Ecto neural progenitor cell (in vitro differentiated cells): ENCODE data around the gene TLL1.

Experiments
- DNase-seq: peaks from one replicate; pipeline ENCODE4 v3.0.0-alpha.2; 2018; ENCODE audit warnings: low spot score

TLL1 gene

GRCh38 chr4:165894159-165894558 lies 21.1 kb downstream of the TLL1 start:
- no peak for DNase-seq

GRCh38 chr4:165905405-165906027 lies 32.5 kb downstream of the TLL1 start:
- no peak for DNase-seq

DNA sequence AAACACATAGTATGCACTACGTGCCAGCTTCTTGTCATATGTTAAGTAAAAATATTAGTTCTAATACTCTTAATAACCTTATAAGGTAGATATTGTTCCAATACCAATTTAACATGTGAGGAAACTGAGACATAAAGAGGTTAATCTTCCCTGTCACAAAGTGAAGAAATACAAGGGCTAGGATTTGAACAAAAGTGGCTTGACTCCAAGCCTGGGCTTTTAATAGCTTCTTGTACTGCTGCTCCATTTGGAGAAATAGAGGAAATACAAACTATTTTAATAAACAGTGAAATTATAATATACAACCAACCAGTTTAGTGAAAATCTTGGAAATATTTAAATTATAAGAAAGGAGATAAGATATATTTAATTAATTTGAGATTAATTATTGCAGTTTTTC lies 33.2 kb downstream of the TLL1 start:
- no peak for DNase-seq

GRCh38 chr4:165909947-165910346 lies 36.9 kb downstream of the TLL1 start:
- no peak for DNase-seq

GRCh38 chr4:165915215-165915614 lies 42.2 kb downstream of the TLL1 start:
- no peak for DNase-seq

DNA sequence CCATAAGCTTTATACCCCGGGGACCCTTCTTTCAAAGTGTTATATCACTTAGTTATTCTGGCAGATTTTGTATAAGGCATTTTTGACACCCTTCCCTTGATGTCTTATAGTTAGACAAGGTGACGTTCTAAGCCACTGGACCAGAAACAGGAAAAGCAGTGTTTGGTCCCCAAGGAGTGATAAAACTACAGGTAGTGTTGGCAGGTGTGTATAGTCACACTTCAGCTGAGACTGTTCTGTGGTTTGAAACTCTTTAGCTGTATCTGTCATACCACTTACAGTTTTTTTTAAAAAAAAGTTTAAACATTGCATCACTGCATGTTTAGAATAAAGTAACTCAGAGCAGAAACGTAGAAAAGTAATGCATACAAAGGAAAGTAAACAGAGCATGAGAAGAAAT lies 48.5 kb downstream of the TLL1 start:
- no peak for DNase-seq

DNA sequence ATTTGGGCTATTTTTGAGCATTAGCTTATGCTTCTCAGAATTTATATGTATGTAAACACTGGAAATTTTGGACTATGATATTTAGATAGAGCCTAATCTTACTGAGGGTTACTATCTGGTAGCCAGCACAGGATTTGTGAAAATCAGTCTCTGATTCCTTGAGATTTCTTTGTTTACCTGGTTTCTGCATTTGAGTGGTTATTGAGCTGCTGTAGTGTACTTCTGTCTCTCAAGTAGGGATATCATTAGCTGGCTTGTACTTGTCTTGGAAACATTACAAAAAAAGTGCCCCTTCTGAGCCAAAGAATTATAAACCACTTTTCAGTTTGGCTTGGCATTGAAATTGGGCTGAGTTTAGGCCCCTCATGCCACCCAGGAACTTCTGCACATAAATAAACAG lies 49.7 kb downstream of the TLL1 start:
- no peak for DNase-seq

GRCh38 chr4:165926307-165926706 lies 53.3 kb downstream of the TLL1 start:
- DNase-seq: no peak

DNA sequence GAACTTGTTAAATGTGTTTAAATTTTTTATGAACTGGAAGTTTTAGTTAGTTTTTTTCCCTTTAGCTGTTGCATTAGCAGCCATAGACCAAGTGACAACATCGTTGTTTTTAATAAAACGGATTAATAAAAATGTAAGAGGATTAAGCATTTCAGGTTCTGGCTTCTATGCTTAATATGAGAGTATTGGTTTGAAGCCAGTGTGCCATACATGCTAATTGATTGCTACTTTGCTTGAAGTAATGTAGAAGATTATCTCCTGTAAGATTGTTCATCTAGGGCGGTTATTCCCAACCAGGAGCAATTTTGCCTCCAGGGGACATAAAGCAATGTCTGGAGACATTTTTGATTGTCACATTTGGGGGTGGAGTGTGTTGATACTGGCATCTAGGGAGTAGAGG lies 54.3 kb downstream of the TLL1 start:
- no peak for DNase-seq

DNA sequence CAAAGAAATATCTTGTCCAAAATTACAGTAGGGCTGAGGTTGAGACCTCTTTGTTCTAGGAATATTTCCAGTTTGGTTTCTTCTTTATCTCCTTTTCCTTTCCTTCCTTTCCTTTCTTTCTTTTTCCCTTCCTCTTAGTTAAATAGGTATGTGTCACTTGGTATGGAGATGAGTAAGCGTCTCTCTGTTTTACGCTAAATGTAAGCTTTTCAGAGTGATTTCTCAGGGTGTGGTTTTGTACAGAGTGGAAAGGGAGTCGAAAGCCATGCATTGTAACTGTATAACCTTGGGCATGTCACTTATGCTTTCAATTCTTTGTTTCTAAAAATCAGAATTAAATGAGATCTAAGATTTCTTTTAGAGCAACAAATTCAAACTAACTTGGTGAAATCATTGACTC lies 54.8 kb downstream of the TLL1 start:
- no peak for DNase-seq

DNA sequence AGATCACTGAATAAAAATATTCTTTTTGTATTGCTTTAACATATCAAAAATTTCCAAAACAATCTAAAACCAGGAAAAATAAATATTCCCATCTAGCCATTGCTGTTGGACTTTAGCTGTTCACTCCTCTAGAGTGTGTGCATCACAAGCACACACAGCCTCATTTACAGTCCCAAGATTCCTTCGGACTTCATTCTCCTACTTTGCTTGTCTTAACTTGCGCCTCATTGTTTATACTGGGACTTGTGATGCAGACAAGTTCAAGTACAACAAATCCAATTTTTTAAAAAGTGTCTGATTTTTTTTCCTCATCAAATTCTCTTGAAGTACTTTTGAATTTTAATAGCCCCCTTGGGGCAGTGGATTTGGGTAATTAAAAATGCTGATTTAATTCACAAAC lies 55.6 kb downstream of the TLL1 start:
- no peak for DNase-seq

DNA sequence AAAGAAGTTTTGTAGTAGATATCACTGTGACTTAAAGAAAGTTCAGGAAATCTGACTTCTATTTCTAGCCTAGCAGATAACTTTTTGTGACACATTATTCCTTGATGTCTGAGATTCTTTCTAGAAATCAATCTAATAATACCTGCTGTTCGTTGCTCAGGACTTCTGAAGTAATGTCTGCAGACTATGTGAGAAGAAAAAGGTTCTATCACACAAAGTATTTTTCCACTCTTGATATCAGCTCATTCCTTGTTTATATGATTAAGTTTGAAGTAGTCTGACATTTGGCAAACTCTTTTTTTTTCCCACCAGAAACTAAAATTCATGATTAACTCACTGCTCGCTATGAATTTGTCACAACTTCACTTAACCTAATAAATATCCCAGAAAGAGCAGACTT lies 56.6 kb downstream of the TLL1 start:
- DNase-seq: no peak

- no peak for DNase-seq
These were observed 58.7 kb downstream of the TLL1 start for GRCh38 chr4:165931741-165932140.

DNA sequence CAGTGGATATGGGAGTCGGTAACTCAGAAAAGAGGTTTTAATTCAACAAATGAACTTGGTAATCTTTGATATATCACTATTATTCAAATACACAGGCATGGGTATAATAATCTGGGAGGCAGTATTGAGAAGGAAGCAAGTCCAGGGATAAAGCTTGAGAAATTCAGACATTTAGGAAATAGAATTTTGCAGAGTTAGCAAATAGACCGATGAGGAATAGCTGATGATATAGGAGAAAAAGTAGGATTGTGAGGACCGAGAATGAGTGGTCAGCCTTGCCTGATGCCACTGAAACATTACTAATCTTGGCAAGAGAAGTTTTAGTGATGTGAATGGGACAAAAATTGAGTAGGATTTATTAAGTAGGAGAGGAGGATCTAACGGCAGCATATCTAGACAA lies 71.9 kb downstream of the TLL1 start:
- no peak for DNase-seq

DNA sequence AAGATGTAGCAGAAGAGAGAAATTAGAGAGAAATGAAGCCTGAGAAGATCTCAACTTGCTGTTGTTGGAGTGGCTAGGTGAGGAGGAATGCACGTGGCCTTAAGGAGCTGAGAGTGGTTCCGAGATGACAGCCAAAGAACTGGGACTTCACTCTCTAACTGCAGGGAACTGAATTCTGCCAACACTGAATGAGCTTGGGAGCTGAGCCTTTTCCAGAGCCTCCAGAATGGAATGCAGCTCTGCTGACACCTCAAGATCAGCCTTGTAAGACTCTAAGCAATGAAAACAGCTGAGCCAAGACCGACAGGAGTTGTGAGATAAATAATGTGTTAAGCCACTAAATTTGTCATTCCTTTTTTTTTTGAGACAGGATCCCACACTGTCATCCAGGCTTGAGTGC lies 73.0 kb downstream of the TLL1 start:
- DNase-seq: no peak

DNA sequence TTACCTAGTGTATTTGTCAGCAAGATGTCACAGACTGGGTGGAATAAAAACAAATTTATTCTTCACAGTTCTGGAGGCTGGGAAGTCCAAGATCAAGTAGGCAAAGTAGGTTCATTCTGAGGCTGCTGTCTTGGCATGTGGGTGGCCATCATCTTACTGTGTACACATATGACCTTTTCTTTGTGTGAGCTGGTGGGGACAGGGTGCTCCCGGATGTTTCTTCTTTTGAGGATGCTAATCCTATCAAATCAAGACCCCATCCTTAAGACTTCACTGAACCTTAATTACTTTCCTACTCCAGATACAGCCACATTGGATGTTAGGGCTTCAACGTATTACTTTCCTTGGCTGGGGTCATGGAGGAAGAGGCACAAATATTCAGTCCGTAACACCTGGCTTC lies 74.0 kb downstream of the TLL1 start:
- no peak for DNase-seq

DNA sequence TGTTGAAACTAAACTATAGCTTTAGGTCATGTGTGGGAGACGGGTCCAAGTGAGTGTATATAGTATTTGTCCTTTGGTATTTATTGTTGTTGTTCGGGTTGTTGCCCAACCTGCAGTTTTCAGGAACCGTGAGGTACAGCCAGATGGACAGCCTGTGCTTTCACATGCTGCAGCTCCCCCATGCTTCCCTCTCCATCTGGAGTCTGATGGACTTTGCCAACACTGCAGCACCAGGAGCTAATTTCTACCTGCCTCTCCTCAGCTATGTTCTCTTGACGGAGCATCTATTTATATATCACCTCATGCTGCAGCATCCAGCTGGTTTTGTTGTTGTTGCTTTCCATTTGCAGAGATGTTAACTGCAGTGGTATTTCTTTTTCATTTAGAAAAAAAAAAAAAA lies 80.1 kb downstream of the TLL1 start:
- DNase-seq: no peak

GRCh38 chr4:165963621-165964020 lies 90.6 kb downstream of the TLL1 start:
- DNase-seq: no peak

DNA sequence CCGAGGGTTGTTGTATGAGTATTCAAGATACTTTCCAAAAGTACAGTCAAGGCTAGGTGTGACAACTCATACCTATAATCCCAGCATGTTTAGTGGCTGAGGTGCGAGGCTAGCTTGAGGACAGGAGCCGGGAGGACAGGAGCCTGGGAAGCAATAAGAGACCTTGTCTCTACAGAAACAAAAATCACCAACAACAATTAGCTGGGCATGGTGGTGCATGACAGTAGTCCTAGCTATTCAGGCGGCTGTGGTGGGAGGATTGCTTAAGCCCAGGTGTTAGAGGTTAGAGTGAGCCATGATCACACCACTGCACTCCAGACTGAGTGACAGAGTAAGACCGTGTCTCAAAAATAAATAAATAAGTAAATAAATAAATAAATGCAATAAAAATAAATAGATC lies 91.6 kb downstream of the TLL1 start:
- no peak for DNase-seq

DNA sequence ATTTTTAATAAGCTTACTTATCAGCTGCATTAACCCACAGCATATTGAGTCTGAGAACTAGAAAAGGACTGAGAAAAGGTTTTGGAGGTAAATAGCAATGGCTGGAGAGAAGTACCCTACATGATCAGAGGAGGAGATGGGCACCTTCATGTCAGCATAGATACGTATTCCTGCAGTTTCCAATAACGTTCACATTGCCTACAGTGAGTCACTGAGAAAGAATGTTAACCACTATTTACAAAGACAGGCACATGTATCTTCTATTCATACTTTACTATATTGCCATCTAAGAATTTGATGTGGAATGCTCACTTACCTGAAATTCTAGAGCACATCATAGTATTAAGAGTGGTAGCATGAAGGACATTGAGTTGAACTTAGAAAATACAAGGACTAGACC lies 92.5 kb downstream of the TLL1 start:
- no peak for DNase-seq

DNA sequence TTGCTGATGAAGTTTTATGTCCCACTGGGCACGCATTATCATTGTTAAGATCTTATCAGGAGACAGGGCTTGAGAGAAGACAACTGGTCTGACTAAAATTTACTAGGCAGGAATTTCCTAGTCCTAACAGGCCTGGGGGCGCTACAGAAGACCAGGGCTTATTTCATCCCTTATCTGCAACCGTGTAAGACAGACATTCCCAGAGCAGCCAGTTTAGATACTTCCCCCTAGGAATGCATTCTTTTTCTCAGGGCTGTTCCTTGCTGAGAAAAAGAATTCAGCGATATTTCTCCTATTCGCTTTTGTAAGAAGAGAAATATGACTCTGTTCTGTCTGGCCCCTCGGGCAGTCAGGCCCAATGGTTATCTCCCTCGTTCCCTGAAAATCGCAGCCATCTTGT lies 93.8 kb downstream of the TLL1 start:
- no peak for DNase-seq

DNA sequence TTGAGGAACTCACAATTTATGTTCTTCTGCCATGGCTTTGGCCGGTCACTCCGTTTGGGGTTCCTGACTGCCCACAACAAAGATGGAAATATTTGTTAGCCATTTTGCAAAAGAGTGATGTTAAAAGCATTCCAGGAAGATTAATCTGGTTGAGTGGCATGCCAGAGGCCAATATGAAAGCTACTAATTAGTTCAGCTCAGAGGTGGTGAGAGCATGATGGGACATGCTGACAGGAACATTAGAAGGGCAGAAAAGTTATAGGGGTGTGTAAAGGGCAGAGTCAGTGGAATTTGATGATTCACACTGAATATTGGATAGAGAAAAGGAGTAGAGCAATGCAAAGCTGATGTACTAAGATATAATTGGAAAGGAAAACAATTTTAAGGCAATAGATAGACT lies 94.4 kb downstream of the TLL1 start:
- DNase-seq: no peak

GRCh38 chr4:165970703-165971420 lies 97.8 kb downstream of the TLL1 start:
- no peak for DNase-seq

DNA sequence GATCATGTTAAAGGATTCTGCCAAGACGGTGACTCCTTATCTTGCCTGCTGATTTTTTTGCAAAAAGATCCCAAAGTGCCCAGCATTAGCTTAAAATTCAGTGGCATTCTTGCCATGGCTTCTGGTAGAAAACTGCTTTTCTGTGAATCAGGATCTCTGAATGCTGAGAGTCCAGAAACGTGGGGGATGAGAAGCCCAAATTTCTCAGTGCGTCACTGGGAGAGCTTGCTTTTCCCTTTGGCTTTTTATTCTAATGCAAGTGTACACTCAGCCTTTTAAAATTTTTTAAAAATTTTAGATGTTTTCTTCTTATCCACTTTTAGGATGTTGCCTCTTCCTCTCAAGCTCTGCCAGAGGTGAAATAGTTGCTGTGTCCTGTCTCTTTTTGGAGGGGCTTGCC lies 98.4 kb downstream of the TLL1 start:
- no peak for DNase-seq
